ENCODE data around the gene RPS27L. TPM values are rescaled to one million over a fixed set of nuclear protein-coding genes. Genes with fewer than 3 reads are reported as not detected.

Gene RPS27L
- total and polyA plus RNA-seq, 4 donors: 9.8 to 184 (median 40.7) TPM

DNA sequence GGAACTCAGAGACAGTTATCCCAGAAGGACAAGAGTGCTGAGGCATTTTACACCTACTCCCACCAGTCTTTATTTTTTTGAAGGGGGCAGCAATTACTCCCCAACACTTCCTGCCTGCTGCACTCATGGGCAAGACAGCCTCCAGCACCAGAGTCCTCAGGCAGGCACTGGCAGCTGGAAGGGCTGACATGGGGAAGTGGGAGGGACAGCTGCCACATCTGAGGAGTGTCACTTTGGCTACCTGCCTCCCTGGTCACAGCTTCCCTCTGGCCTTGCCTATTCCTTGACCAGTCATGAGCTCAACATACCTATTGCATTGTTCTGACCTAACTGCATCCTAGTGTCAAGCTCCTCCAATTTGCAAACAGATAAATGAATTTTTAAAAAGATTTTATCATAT lies 45.8 kb downstream of the RPS27L start:
- Histone ChIP-seq H3K9ac (ENCODE audit: low read depth in 1 of 2, low read length in 2 of 2) (no peak overlapping the region), H3K4me1 (ENCODE audit: control insufficient read depth in 4 of 4, insufficient read depth in 4 of 4, low read length in 3 of 4) (peaks cover 6 to 27% (median 20%) of the 10 kb centered on the region in 4 donors), H3K9me3 (ENCODE audit: control insufficient read depth in 4 of 4, low read length in 3 of 4) (no peaks in the 10 kb centered on the region), H3K4me3 (ENCODE audit: low read depth in 1 of 3, low read length in 3 of 3) (no peak overlapping the region), H3K36me3 (ENCODE audit: control insufficient read depth in 4 of 4, insufficient read depth in 3 of 4, low read depth in 1 of 4, low read length in 3 of 4) (no peaks in the 10 kb centered on the region), H3K27me3 (ENCODE audit: control insufficient read depth in 4 of 4, insufficient read depth in 4 of 4, low read length in 3 of 4) (no peaks in the 10 kb centered on the region), H3K27ac (ENCODE audit: low read depth in 1 of 2, low read length in 2 of 2) (no peak overlapping the region)
- TF ChIP-seq RAD21 (IDR thresholded peaks at IDR 0.05): no peak
- no peak for TF ChIP-seq FOXA2 (IDR thresholded peaks at IDR 0.05)
- TF ChIP-seq, protein P1, sequence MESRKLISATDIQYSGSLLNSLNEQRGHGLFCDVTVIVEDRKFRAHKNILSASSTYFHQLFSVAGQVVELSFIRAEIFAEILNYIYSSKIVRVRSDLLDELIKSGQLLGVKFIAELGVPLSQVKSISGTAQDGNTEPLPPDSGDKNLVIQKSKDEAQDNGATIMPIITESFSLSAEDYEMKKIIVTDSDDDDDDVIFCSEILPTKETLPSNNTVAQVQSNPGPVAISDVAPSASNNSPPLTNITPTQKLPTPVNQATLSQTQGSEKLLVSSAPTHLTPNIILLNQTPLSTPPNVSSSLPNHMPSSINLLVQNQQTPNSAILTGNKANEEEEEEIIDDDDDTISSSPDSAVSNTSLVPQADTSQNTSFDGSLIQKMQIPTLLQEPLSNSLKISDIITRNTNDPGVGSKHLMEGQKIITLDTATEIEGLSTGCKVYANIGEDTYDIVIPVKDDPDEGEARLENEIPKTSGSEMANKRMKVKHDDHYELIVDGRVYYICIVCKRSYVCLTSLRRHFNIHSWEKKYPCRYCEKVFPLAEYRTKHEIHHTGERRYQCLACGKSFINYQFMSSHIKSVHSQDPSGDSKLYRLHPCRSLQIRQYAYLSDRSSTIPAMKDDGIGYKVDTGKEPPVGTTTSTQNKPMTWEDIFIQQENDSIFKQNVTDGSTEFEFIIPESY (IDR thresholded peaks at IDR 0.05): no peak
- no peak for TF ChIP-seq GABPA (IDR thresholded peaks at IDR 0.05 in 1 of 2, conservative IDR thresholded peaks at IDR 0.05 in 1 of 2)
- TF ChIP-seq FOXA1 (IDR thresholded peaks at IDR 0.05): no peak
- TF ChIP-seq, protein P2, sequence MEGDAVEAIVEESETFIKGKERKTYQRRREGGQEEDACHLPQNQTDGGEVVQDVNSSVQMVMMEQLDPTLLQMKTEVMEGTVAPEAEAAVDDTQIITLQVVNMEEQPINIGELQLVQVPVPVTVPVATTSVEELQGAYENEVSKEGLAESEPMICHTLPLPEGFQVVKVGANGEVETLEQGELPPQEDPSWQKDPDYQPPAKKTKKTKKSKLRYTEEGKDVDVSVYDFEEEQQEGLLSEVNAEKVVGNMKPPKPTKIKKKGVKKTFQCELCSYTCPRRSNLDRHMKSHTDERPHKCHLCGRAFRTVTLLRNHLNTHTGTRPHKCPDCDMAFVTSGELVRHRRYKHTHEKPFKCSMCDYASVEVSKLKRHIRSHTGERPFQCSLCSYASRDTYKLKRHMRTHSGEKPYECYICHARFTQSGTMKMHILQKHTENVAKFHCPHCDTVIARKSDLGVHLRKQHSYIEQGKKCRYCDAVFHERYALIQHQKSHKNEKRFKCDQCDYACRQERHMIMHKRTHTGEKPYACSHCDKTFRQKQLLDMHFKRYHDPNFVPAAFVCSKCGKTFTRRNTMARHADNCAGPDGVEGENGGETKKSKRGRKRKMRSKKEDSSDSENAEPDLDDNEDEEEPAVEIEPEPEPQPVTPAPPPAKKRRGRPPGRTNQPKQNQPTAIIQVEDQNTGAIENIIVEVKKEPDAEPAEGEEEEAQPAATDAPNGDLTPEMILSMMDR (IDR thresholded peaks at IDR 0.05; ENCODE audit: low read depth, low read length, missing input control): no peak
- TF ChIP-seq HNF4G (IDR thresholded peaks at IDR 0.05): no peak
- TF ChIP-seq, protein P3, sequence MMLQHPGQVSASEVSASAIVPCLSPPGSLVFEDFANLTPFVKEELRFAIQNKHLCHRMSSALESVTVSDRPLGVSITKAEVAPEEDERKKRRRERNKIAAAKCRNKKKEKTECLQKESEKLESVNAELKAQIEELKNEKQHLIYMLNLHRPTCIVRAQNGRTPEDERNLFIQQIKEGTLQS (IDR thresholded peaks at IDR 0.05): no peak
- no peak for TF ChIP-seq JUND (IDR thresholded peaks at IDR 0.05)
- DNase-seq (ENCODE audit: low spot score): no peak

DNA sequence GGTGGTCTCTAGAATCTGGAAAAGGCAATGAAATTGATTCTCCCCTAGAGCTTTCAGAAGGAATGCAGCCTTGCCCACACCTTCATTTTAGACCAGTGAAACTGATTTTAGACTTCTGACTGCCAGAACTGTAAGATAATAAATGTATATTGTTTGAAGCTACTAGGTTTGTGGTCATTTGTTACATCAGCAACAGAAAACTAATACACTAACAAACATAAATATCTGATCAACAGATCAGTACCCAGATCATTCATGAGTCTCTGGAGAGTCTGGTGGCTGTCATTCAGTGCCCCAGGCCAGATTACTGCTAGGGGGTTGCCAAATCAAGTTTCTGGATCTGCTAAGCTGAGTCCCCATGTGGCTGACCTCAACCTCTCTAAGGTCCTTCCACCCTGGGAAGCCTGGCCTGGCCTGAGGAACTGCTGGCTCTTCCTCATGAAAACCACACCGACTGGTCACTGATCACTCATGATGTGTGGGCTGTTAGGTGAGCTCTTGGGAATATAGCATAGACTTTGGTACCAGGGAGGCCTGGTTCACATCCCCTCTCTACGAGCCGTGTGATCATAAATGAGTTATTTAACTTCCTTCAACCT lies 46.8 kb downstream of the RPS27L start:
- DNase-seq (ENCODE audit: low spot score): no peak
- no peaks in the 10 kb centered on the region for H3K27me3 ChIP-seq (ENCODE audit: control insufficient read depth in 4 of 4, insufficient read depth in 4 of 4, low read length in 3 of 4)
- H3K4me3 ChIP-seq (ENCODE audit: low read depth in 1 of 3, low read length in 3 of 3): no peak overlapping the region
- TF ChIP-seq, protein P1 (IDR thresholded peaks at IDR 0.05): no peak
- TF ChIP-seq HNF4G (IDR thresholded peaks at IDR 0.05): no peak
- no peak for TF ChIP-seq SP1 (IDR thresholded peaks at IDR 0.05)
- no peak for TF ChIP-seq NR2F2 (IDR thresholded peaks at IDR 0.05)
- TF ChIP-seq, protein P4, sequence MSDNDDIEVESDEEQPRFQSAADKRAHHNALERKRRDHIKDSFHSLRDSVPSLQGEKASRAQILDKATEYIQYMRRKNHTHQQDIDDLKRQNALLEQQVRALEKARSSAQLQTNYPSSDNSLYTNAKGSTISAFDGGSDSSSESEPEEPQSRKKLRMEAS (IDR thresholded peaks at IDR 0.05): no peak
- TF ChIP-seq HNF4A (conservative IDR thresholded peaks at IDR 0.05): no peak
- TF ChIP-seq, protein P3 (IDR thresholded peaks at IDR 0.05): no peak
- H3K9ac ChIP-seq (ENCODE audit: low read depth in 1 of 2, low read length in 2 of 2): no peak overlapping the region
- WGBS: 95% methylated on average over 3 of the region's 3 CpGs
- H3K27ac ChIP-seq (ENCODE audit: low read depth in 1 of 2, low read length in 2 of 2): no peak overlapping the region
- peaks cover 6 to 27% (median 20%) of the 10 kb centered on the region in 4 donors for H3K4me1 ChIP-seq (ENCODE audit: control insufficient read depth in 4 of 4, insufficient read depth in 4 of 4, low read length in 3 of 4)
- no peaks in the 10 kb centered on the region for H3K9me3 ChIP-seq (ENCODE audit: control insufficient read depth in 4 of 4, low read length in 3 of 4)
- H3K36me3 ChIP-seq (ENCODE audit: control insufficient read depth in 4 of 4, insufficient read depth in 3 of 4, low read depth in 1 of 4, low read length in 3 of 4): no peaks in the 10 kb centered on the region
